Neuronal stem cell (in vitro differentiated cells): ENCODE results near the gene TMEM247.

Experiments used
- DNase-seq: peaks from one replicate; pipeline ENCODE4 v3.0.0-alpha.2; 2013; ENCODE audit warnings: low spot score
- H2AFZ ChIP-seq: one replicate; pipeline ENCODE4 v1.6.1; 2013; ENCODE audit warnings: mild to moderate bottlenecking, low read length, inconsistent platforms
- H2AK5ac ChIP-seq: 2 replicates; pipeline ENCODE4 v1.6.1; 2013; ENCODE audit warnings: low read depth, mild to moderate bottlenecking, inconsistent platforms, low read length, moderate library complexity, mixed read lengths
- H2BK120ac ChIP-seq: 2 replicates; pipeline ENCODE4 v1.6.1; 2013; ENCODE audit warnings: low read depth, mild to moderate bottlenecking, inconsistent platforms, low read length, moderate library complexity, mixed read lengths
- H2BK12ac ChIP-seq: one replicate; pipeline ENCODE4 v1.6.1; 2013; ENCODE audit warnings: low read length, inconsistent platforms
- H2BK15ac ChIP-seq: 2 replicates; pipeline ENCODE4 v1.6.1; 2013; ENCODE audit warnings: mild to moderate bottlenecking, low read length, inconsistent platforms, mixed read lengths
- H2BK5ac ChIP-seq: one replicate; pipeline ENCODE4 v1.6.1; 2013; ENCODE audit warnings: inconsistent platforms, mild to moderate bottlenecking, low read length, moderate library complexity
- H3K14ac ChIP-seq: one replicate; pipeline ENCODE4 v1.6.1; 2013; ENCODE audit warnings: low read length, inconsistent platforms
- H3K18ac ChIP-seq: 2 replicates; pipeline ENCODE4 v1.6.1; 2013; ENCODE audit warnings: low read length, inconsistent platforms
- H3K23ac ChIP-seq: 2 replicates; pipeline ENCODE4 v1.6.1; 2013; ENCODE audit warnings: low read depth, mild to moderate bottlenecking, mixed read lengths, low read length, inconsistent platforms; ENCODE audit not compliant: poor library complexity
- H3K27ac ChIP-seq: replicated peaks from 3 replicates; pipeline ENCODE4 v1.5.1; 2013; ENCODE audit warnings: low read length, inconsistent platforms
- H3K27me3 ChIP-seq, 3 experiments: 2 replicates each; pipeline ENCODE4 v1.6.1; 2013; ENCODE audit warnings: low read length in 3 of 3, mild to moderate bottlenecking in 2 of 3, inconsistent platforms in 1 of 3, low read depth in 1 of 3, mixed read lengths in 1 of 3, moderate library complexity in 1 of 3; ENCODE audit not compliant: control insufficient read depth in 3 of 3, insufficient read depth in 3 of 3
- H3K36me3 ChIP-seq, 2 donors: replicated peaks in 1 of 2; 2 replicates each; pipeline ENCODE4 v1.6.1; 2013; ENCODE audit warnings: low read length in 2 of 2; ENCODE audit not compliant: control insufficient read depth in 2 of 2, insufficient read depth in 2 of 2
- H3K4ac ChIP-seq: 2 replicates; pipeline ENCODE4 v1.6.1; 2013; ENCODE audit warnings: inconsistent platforms, mild to moderate bottlenecking, low read length, moderate library complexity
- H3K4me1 ChIP-seq, 2 donors: 1 replicate in 1 of 2; 2 replicates in 1 of 2; pipeline ENCODE4 v1.6.1; 2013; ENCODE audit warnings: low read length in 2 of 2, low read depth in 1 of 2; ENCODE audit not compliant: control insufficient read depth in 2 of 2, insufficient read depth in 1 of 2
- H3K4me2 ChIP-seq: one replicate; pipeline ENCODE4 v1.6.1; 2013; ENCODE audit warnings: mild to moderate bottlenecking, low read length, inconsistent platforms; ENCODE audit not compliant: insufficient read depth, poor library complexity, severe bottlenecking
- H3K4me3 ChIP-seq, 2 donors: 2 replicates each; pipeline ENCODE4 v1.5.1; 2013; ENCODE audit warnings: low read length in 2 of 2, mild to moderate bottlenecking in 2 of 2, inconsistent platforms in 1 of 2, moderate library complexity in 1 of 2
- H3K79me1 ChIP-seq: one replicate; pipeline ENCODE4 v1.6.1; 2013; ENCODE audit warnings: low read depth, mild to moderate bottlenecking, inconsistent platforms, low read length, moderate library complexity
- H3K9ac ChIP-seq: one replicate; pipeline ENCODE4 v1.6.1; 2013; ENCODE audit warnings: mild to moderate bottlenecking, low read depth, low read length, inconsistent platforms; ENCODE audit not compliant: poor library complexity
- H3K9me3 ChIP-seq, 2 donors: replicated peaks in 1 of 2; 2 replicates each; pipeline versions ENCODE3 to v1.6.1; 2013; ENCODE audit warnings: low read length in 2 of 2, mild to moderate bottlenecking in 2 of 2, inconsistent platforms in 1 of 2, low read depth in 1 of 2, mixed read lengths in 1 of 2, moderate library complexity in 1 of 2; ENCODE audit not compliant: control insufficient read depth in 2 of 2, insufficient read depth in 1 of 2
- H4K8ac ChIP-seq: one replicate; pipeline ENCODE4 v1.6.1; 2013; ENCODE audit warnings: low read depth, mild to moderate bottlenecking, inconsistent platforms, low read length, moderate library complexity
- H4K91ac ChIP-seq: one replicate; pipeline ENCODE4 v1.6.1; 2013; ENCODE audit warnings: low read length, low read depth, mild to moderate bottlenecking, inconsistent platforms; ENCODE audit not compliant: poor library complexity
- WGBS, 2 donors: extraction: QIAGEN DNeasy Blood & Tissue Kit; methylation state at CpG; one replicate each; pipeline ENCODE4 v1.1.7; 2013; ENCODE audit warnings: missing lambda C conversion rate in 2 of 2, mixed read lengths in 1 of 2; ENCODE audit not compliant: insufficient read length in 2 of 2, insufficient replicate concordance in 1 of 2; ENCODE audit errors: extremely low coverage in 2 of 2; 5-methylcytosine and 5-hydroxymethylcytosine counted together

The TMEM247 gene

DNA sequence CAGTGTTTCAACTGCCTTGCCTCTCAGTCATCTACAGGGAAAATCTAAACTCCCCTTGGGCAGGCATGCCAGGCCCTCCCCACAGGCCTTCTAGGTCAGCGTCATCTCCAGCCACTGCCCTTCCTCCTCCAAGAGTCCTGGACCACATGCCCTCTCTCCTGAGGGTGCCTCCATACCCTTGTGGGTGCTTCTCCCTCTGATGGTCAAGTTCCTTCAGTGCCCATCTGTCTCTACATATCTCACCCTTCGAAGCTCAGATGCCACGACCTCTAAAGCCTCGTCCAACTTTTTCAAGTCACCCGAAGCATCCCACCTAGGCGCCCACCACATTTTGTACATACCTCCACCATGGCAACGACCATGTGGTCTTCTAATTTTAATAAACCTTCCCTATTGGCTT lies 22.6 kb upstream of the TMEM247 start:
- peaks cover 0 to 12% (median 0%) of the 10 kb centered on the region in 3 experiments for H3K27me3 ChIP-seq
- peaks cover 0 to 1% of the 10 kb centered on the region in 2 donors for H3K9me3 ChIP-seq
- no CpG with 5 or more reads among the region's 7 CpGs for WGBS, 2 donors
- H3K79me1 ChIP-seq = no peaks in the 10 kb centered on the region
- no peak overlapping the region for H3K18ac ChIP-seq
- H3K27ac ChIP-seq = no peak overlapping the region
- no peak overlapping the region for H3K9ac ChIP-seq
- no peak for DNase-seq
- no peak overlapping the region for H2AFZ ChIP-seq
- no peak overlapping the region for H3K23ac ChIP-seq
- no peak overlapping the region for H2BK15ac ChIP-seq
- H3K4me1 ChIP-seq = no peaks in the 10 kb centered on the region
- no peak overlapping the region for H3K4me3 ChIP-seq
- no peaks in the 10 kb centered on the region for H3K36me3 ChIP-seq
- no peak overlapping the region for H3K4ac ChIP-seq
- H4K91ac ChIP-seq = no peak overlapping the region
- H2BK120ac ChIP-seq = no peak overlapping the region
- no peak overlapping the region for H2BK12ac ChIP-seq
- H4K8ac ChIP-seq = no peak overlapping the region
- H2AK5ac ChIP-seq = no peak overlapping the region
- no peak overlapping the region for H3K4me2 ChIP-seq
- no peak overlapping the region for H3K14ac ChIP-seq
- no peak overlapping the region for H2BK5ac ChIP-seq

- no CpG with 5 or more reads among the region's 9 CpGs for WGBS, 2 donors
- Histone ChIP-seq H2BK12ac (no peak overlapping the region), H3K79me1 (no peaks in the 10 kb centered on the region), H3K4me3 (no peak overlapping the region), H3K4me1 (no peaks in the 10 kb centered on the region), H3K14ac (no peak overlapping the region), H3K27me3 (peaks cover 0 to 12% (median 0%) of the 10 kb centered on the region in 3 experiments), H3K27ac (no peak overlapping the region), H3K23ac (no peak overlapping the region), H4K91ac (no peak overlapping the region), H2AK5ac (no peak overlapping the region), H3K4ac (no peak overlapping the region), H4K8ac (no peak overlapping the region), H2AFZ (no peak overlapping the region), H2BK15ac (no peak overlapping the region), H2BK120ac (no peak overlapping the region), H3K36me3 (no peaks in the 10 kb centered on the region), H2BK5ac (no peak overlapping the region), H3K9me3 (peaks cover 0 to 1% of the 10 kb centered on the region in 2 donors), H3K9ac (no peak overlapping the region), H3K4me2 (no peak overlapping the region), H3K18ac (no peak overlapping the region)
- no peak for DNase-seq
Measured at GRCh38 chr2:46458763-46459500, 20.4 kb upstream of the TMEM247 start.

DNA sequence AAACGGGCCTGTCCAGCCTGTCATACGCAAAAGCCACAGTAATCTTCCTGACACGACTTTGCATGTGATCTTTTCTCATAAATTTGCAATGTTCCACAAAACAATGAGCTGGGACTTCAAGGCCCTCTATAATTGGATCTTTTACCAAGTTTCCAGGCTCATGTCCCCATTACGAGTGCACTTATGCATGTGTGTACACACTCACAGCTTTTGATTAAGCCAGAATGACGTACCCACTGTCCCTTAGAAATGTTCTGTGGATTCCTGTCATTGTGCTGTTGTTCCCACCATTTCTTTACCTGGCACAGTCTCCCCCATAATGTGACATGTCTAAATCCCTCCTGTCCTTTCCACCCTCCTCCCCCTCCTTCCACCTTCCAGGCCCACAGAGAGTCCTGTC lies 19.7 kb upstream of the TMEM247 start:
- Histone ChIP-seq H2AK5ac (no peak overlapping the region), H2BK120ac (no peak overlapping the region), H4K8ac (no peak overlapping the region), H3K14ac (no peak overlapping the region), H3K36me3 (no peaks in the 10 kb centered on the region), H3K18ac (no peak overlapping the region), H3K4ac (no peak overlapping the region), H2BK15ac (no peak overlapping the region), H3K4me1 (no peaks in the 10 kb centered on the region), H4K91ac (no peak overlapping the region), H3K9me3 (peaks cover 0 to 1% of the 10 kb centered on the region in 2 donors), H2BK12ac (no peak overlapping the region), H3K23ac (no peak overlapping the region), H3K27me3 (peaks cover 0 to 12% (median 0%) of the 10 kb centered on the region in 3 experiments), H3K4me2 (no peak overlapping the region), H3K27ac (no peak overlapping the region), H3K4me3 (no peak overlapping the region), H2AFZ (no peak overlapping the region), H2BK5ac (no peak overlapping the region), H3K9ac (no peak overlapping the region), H3K79me1 (no peaks in the 10 kb centered on the region)
- no peak for DNase-seq
- no CpG with 5 or more reads among the region's 5 CpGs for WGBS, 2 donors

DNA sequence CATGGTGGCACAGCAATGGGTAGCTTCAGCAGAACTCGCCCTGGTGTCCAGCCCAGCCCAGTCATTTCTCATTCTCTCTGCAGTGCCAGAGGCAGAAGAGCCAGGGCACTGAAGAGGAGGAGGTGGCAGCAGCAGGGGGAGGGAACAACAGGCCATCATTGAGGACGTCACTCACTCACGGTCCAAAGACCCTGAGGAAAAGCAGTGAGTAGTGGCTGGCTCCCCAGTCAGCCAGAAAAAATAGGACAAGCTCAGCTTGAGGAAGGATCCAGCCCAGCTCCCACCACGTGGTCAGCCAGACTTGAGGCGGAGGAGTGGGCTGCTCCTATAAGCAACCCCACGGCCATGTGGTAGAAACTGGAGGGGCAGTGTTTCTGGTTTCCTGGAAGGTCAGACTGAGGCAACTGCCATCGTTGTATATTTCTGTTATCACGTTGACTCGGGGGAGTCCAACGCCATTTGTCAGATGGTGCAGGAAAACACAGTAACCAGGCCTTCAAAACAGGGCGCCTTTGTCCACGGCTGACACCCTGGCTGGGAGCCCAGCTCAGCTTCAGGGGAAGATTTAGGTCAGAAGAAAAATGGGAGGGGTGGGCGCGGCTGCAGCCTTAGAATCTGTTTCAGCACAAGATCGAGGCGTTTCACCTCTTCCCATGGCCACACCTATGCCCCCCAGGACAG lies 19.0 kb upstream of the TMEM247 start:
- DNase-seq = no peak
- Histone ChIP-seq H2AK5ac (peak overlapping the region; percentile 7), H3K79me1 (no peaks in the 10 kb centered on the region), H3K36me3 (no peaks in the 10 kb centered on the region), H2BK15ac (no peak overlapping the region), H2BK12ac (no peak overlapping the region), H3K14ac (no peak overlapping the region), H3K4me1 (no peaks in the 10 kb centered on the region), H4K8ac (peak overlapping the region; percentile 73), H3K9ac (no peak overlapping the region), H3K9me3 (no peaks in the 10 kb centered on the region), H3K23ac (no peak overlapping the region), H3K4me2 (no peak overlapping the region), H4K91ac (no peak overlapping the region), H3K18ac (peak overlapping the region; percentile 20), H2AFZ (no peak overlapping the region), H2BK5ac (no peak overlapping the region), H3K4me3 (no peak overlapping the region), H3K27me3 (peaks cover 0 to 12% (median 0%) of the 10 kb centered on the region in 3 experiments), H3K27ac (no peak overlapping the region), H2BK120ac (no peak overlapping the region), H3K4ac (no peak overlapping the region)
- no CpG with 5 or more reads among the region's 16 CpGs for WGBS, 2 donors
